ENCODE measurements around the gene FNIP2.
"Not testable (repeated sequence)": the region's sequence is repeated elsewhere in the genome, so short reads cannot be mapped to it uniquely, and the experiment has no call there.

Gene FNIP2

DNA sequence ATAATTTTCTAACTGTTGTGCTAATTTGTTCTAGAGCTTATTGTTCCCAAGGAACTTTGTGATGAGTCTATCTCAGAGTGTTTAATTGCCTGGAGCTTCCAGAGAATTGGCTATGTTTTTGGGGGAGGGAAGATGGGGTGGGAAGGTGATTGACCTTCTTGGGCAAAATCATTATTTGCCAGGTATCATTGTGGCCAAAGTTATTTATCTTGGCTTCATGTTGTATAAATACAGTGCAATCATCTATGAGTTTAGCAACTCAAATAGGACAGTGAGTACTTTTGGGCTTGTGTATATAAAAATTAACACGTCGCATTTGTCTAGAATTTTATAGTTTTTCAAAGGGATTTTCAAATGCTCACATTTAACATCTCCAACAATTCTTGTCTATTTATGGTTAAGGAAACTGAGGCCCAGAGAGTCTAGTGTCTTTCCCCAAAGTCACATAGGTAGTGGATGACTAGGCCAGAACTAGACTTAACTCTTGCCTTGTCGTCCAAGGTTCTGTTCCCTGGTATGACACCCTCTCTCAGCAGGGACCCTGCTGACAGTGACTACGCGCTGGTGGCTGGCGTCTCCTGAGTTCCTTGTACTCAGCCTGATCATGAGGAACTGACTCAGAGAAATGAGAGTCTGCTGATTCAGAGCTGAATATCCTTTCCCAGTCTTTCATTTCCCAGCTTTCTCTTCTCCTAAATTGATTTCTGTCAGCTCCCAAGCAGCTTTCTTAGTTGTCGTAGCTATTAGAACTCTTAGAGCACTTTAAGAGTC, 27.7 kb downstream of the FNIP2 start:
- no peak for DNase-seq

DNA sequence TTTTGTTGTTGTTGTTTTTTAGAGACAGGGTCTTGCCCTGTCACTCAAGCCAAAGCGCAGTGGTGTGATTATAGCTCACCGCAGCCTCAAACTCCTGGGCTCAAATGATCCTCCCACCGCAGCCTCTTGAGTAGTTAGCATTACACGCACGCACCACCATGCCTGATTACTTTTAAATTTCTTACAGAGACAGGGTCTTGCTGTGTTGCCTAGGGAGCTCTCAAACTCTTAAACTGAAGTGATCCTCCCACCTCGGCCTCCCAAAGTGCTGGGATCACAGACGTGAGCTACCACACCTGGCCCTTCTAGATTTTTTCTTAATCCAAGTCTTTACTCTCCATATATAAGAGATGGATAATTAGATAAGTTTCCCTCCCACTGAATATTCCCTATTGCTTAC, 29.2 kb downstream of the FNIP2 start:
- DNase-seq = no peak

DNA sequence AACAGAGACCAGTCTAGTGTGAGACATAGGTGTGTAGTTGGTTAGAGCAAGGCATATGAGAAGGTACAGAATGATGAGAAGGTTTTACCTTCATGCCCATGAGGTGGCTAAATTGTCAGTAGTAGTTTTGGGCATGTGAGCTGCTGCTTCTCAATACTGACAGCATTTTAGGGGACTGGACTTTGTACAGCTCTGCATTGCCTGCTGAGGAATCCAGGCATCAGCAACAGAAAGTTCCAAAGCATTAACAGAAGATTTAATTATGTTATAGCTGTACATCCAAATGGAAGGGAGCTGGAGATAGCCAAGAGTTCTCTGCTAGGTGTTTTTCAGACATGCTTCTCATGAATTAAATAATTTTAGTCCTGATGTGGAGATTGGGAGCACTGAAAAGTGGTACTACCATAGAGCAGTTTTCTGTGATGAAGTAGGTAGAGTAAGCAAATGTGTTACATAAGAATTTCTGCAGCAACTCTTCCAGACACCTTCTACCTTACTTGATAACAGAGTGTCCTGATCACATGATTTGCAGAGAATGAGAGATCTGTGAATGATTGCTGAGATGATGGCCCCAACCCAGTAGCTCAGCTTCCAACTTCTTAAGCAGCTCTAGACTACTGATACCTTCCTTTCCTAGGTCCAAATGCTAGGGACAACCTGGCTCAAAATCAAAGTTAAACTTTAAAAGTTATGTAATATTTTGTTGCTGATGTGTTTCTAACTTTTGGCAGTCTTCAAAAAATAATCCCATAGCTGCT, 30.4 kb downstream of the FNIP2 start:
- DNase-seq = no peak

DNA sequence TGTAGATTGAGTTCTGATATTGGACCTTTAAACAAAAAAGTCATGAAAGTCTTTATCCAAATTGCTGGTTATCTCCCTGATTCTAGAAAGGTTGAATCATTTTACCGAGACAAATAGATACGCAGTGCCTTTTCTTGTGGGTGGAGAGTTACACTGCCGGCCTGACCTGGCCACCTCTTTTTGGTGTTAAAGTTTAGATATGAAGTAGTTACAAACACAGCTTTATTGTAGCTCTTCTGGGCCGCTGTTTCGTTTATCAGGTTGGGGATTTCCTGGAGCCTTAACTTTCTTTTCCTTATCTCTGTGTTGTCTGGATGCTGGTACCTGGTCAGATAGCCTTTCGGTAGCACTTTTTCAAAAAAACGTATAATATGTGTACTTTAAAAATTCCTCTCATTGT, 31.0 kb downstream of the FNIP2 start:
- no peak for DNase-seq

DNA sequence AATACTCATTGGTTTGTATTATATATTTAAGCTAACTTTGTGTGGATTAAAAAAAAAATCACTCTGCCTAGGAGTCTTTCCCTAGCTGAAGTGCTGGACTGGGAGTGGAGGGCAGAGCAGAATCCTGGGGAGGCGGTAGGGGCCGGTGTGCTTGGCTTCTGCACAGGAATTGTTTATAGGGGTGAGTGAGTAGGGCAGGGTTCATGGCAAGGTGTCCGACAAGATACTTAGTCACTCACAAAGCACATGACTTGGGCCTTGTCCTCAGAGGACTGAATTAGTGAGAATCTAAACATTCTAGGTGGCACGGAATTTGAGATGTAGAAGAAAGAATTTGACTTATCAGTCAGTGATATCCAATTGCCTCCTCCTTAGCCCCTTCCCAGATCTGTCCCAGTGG, 32.2 kb downstream of the FNIP2 start:
- no peak for DNase-seq

DNA sequence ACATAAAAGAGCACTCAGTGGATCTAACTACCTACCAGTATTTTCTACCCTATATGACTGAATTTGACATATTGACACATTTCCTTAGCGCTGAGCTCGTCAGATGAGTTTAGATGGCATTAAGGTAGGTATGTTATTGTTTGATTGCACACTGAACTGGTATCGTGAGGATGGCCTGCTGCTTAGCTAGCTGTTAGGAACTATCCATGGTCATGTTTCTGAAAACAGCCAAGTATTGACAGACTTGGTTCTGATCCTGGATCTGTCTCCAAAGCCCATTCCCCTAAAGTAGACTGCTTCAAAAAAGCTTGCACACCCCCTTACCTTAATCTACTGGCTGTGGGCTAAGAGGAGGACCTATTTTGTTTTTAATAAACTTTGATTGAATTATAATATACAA, 32.9 kb downstream of the FNIP2 start:
- no peak for DNase-seq

DNA sequence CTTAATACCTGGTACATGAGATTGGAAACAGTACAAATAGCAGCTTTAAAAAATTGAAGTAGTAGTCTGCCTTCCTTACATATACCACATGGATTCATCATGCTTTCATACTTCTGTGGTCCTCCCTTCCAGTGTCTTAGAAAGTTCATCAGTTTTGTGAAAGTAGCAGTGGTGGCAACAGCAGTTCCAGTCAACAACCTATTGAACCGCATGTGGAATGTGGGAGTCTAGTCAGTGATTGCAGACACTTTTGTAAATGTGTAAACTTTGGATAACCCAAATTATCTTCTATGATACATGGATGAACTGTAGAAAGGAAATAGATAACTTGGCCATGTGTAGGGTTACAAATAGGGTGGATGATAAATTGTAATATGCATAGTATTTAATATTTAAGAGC, 34.1 kb downstream of the FNIP2 start:
- no peak for DNase-seq

DNA sequence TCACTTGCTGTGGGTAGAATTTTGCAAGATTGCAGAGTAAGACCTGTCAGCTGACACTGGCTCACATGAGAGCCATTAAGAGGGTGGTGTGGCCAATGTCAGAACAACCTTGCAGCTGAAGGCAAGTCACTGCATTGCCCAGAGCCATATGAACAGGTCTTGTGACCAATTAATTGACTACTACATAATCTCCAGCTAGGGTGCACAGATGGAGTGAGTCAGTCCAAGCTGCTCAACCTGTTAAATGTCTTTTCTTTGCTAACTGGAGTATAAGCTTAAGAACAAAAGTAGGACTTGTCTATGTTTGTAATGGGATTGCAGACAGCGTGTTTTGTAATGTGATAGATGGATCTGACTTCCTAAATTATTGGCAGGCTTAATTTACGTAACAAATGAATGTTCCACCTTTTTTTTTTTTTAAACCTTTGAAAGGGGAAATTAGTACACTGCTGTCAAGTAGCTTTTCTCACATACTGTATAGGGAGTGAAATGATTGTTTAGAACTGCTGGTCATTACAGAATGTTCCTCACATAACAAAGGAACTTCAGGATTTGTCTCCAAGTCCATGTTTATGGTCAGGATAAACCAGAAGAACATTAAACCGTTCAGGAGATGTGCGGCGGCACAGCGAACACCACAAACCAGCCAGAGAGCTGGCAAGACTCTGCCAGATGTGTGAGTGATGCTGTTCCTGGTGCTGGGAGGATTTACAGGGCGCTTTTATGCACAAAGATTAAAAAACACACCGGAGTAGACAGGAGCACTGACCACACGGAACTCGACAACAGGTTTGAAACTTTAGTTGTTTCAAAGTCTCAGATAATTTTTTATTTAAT, 37.0 kb downstream of the FNIP2 start:
- no peak for DNase-seq

DNA sequence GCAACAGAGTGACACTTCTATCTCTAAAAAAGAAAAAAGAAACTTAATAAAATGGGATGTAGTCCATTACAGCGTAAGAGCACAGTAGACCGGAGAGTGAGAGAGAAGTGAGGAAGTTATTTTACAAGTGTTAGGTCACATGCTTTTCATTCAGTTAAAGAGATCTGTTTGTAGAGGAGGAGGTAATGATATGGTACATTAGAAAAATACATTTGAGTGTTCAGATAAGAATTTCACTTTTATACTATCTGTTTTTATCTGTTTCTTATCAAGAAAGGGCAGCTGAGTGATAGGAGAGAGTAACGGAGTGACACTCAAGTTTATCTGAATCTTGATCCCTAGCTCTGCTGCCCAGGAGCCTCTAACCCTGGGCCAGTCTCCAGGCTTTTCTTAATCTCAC, 38.9 kb downstream of the FNIP2 start:
- no peak for DNase-seq

DNA sequence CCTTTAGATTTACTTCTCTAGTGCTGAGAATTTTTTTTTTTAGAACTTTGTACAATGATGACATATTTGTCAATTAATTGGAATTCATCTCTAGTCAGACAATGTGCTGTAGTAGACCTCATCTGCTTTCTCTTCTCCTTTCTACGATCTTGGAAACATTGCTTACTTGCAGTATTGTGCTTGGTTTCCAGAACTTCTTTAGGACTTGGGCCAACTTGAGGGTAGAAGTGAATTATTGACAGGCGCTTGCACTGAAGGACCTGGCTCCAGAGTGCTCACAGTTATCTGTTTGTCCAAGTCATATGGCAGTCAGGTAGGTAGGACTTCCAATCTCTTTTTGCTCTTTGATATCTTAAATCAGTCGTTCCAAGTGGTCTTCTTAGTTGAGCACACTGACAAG, 39.6 kb downstream of the FNIP2 start:
- DNase-seq = no peak

DNA sequence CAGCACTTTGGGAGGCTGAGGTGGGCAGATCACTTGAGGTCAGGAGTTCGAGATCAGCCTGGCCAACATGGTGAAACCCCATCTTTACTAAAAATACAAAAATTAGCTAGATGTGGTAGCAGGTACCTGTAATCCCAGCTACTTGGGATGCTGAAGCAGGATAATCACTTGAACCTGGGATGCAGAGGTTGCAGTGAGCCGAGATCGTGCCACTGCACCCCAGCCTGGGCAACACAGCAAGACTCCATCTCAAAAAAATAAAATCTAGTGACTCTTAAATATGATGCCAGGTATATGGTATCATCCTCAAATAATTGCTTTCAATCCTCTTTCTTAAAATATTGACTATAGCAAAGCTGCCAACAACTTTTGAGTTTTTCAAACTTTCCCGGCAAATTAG, 40.4 kb downstream of the FNIP2 start:
- not testable (repeated sequence) for DNase-seq

DNA sequence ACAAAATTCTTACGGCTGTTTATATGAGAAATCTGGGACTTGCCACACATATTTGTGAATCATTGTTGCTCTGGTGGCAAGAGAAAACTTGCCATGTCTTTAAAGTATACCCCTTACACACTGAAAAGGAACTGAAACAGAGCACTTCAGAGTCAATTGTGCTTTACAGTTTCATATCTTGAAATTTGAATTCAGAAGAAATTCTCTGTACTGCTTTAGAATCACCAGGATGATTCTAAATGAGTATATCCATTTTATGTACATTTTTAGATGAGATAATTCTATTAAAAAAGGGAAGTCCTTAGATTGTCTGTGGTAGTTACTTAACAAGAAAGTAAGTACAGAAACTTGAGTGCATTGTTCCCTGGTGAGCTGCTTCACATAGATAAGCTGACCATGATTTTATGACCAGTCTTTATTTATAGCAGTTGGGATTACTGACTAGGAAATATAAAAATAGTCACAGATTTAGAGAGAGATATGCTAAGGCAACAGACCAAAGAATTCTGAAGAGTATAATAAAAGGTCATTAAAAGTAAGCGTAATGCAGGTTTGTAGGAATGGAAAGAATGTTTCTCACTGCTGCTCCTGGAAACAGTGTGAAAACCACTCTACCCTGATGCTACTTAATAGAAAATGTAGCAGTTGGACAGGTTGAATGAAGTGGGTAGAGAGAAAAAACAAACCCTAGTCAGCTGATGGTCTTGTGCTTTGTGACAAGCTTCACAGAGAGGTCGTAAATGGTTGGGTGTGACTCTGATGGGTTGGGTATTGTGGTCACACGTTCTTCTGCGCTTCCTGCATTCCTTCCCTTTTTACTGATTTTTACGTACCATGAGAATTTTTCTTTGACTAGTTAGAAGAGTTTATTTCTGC, 41.0 kb downstream of the FNIP2 start:
- no peak for DNase-seq

DNA sequence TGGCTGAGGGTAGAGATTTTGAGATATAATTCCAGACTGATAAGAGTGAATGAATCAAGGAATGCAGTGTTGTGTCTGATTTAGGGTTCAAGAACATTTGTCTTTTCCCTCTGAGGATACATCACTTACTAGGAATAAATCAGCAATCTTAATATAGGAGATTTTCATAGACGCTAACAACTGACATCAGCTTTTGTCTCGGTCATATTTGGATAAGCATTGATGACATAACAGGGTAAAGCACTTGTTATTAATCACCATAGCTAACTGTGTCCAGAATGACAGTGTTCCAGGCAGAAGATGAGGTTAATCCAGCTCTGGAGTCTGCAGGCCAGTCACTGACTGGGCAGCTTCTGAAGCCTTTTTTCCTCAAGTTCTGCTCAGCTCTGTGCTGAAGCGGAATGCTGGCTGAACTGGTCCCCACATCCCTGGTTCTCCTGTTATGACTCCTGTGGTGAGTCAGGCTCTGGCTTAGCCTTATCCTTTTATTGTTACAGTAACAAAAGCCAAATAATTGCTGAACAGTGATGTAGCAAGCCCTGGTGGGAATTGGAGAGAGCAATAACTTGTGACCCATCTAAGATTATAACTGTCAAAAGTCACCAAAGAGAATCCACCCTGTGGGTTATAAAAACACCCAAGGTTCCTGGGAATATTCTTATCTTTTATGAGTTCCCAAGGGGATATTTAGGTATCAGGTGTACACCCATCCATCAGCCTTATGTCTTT, 41.8 kb downstream of the FNIP2 start:
- no peak for DNase-seq

DNA sequence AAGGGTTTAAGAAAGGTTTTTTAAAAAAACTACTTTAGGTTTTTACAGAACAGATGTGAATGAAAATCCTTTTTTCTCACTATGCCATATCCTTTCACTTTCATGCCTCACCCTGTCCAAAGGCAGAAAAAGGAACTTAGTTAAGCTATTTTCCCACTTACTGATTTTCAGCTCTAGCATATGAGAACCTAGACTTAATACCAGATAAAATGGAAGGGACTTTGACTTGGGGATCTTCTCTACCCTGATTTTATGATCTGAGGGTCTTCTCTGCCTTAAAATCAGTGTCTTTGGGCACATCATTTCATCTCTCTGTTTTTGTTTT, 42.4 kb downstream of the FNIP2 start:
- DNase-seq = no peak

DNA sequence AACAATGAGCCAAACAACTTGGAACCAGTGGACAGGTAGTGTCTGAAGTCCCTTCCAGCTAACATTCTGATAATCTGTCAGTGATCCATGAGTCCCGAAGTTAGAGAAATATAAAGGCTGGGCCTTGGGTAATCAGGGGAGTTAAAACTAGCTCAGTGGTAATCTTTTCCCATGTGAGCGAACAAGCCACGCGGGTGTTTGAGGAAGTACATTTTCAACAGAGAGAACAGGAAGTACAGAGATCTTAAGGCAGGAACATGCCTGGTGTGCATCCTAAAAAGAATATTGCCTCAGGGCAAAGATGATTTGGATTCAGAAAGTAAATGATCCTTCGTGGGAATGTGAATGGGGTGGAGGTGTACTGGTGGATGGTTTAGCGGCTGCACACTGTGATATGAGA, 42.9 kb downstream of the FNIP2 start:
- no peak for DNase-seq

DNA sequence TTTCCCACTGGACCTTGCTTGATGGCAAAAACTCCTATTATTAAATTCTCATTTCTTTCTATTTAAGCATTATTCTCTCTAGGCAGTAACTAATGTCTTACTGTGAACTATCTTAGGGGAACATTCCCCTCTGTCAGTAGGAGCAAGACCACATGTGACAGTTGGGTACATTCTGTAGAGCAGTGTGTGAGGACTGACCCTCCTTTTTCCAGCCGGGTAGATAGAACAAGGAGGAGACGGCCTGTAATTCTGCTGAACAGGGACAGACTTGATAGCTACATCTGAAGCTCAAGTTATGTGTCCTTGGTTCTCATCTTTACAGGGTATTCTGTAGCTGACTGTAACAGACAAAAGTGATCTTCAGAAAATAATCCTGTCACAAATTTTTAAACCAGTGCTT, 43.3 kb downstream of the FNIP2 start:
- DNase-seq = no peak

DNA sequence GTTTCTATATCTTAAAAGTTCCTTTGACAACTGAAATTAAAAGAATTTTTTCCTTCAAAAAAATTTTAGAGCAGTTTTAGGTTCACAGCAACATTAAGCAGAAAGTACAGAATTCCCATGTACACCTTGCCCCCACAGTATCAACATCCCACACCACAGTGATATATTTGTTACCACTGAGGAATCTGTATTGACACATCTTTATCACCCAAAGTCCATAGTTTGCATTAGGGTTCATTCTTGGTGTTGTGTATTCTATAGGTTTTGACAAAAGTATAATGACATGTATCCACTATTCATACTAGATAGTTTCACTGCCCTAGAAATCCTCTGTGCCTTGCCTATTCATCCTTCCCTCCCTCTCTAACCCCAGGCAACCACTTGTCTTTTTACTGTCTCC, 43.7 kb downstream of the FNIP2 start:
- no peak for DNase-seq

DNA sequence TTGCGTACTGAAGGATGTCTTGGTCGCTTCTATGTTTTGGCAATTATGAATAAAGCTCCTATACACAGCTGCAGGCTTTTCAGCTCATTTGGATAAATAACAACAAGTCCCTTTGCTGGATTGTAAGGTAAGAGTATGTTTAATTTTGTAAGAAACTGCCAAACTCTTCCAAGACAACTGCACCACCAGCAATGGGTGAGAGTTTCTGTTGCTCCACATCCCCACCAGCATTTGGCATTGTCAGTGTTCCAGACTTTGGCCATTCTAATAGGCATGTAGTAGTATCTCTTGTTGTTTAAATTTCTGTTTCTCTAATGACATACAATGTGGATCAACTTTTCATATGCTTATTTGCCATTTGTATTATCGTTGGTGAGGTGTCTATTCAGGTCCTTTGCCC, 44.3 kb downstream of the FNIP2 start:
- no peak for DNase-seq

DNA sequence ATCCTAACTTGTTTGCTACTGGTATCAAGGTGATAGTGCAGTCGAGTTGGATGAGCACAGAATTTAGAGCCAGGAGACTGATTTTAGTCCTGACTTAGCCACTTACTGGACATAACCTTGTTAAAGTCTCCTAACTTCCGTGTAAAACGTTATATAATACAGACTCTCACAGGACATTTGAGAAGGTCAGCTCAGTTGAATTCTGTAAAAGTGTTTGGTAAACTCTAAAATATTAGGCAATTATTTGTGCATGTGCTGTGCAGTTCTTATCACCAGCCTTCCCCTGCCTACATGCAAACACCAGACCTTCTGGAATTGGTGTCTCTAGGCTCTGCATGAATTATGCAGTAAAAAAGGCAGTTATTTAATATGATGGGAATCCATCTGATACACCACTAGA, 45.4 kb downstream of the FNIP2 start:
- no peak for DNase-seq

DNA sequence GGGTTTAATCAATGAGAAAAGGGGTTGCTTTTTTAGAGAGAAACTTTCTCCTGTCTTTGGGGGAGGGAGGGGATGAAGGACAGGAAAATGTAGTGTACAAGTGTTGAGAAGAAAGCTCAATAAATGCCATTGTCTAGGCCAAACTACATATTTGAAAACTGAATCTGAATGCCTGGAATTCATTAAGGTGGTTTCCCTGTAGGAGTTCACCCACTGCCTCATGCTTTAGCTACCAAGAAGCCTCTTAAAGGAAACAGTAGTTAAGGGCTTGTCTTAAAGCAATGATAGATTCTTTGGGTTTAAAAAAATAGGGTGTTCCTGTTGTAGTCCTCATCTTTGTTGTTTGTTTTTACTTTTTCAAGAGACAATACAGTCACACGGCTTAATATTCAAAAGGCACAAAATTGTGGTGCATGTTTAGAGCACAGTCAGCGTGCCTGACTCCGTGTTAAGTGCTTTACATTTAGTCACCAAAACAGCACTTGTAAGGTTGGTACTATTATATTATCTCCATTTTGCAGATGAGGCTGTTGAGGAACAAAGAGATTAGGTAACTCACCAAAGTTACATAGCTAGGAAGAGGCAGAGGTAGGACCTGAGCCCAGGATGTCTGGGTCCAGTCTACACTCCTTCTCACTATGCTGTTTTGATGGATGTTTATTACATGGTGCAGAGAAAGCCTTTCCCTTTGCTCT, 46.0 kb downstream of the FNIP2 start:
- no peak for DNase-seq

DNA sequence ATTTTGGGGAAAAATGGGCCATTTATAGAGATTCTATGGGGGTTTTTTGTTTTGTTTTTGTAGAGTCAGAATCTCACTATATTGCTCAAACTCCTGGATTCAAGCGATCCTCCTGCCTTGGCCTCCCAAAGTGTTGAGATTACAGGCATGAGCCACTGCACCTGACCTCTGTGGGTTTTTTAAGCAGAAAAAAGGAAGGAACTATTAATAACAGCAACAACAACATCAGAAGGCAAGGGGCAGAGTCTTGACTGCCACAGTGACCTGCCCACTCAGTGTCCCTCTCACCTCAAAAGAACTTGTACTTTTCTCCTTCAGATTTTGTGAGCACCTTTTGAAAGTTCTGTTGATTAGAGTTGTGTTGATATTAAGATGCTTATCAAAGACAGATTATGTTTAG, 48.1 kb downstream of the FNIP2 start:
- DNase-seq = no peak

All from activated effector memory CD4-positive, alpha-beta T cell treated with Interleukin-2 at 50 U/mL for 16 hours (primary cell).